ENCODE data around the gene KCNA3.

KCNA3 gene

DNA sequence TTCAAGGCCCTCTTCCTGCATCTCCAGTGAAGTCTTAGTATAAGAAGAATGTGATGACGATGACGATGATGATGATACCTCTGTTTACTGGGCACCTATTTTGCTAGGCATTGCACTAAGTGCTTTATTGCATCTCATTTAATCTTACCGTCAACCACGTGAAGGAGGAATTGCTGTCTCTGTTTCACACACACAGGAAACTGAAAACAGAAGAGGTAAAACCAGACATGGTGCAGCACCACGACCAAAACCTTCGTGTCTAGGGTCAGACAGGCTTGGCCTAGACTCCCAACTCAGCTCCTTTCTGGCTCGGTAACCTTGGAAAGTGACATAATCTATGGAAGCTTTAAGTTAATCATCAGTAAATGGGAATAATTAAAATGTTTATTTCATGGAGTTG lies 47.9 kb downstream of the KCNA3 start:
- no peak for DNase-seq (ENCODE audit: extremely low read depth, insufficient read length)
- TF ChIP-seq, protein P1, sequence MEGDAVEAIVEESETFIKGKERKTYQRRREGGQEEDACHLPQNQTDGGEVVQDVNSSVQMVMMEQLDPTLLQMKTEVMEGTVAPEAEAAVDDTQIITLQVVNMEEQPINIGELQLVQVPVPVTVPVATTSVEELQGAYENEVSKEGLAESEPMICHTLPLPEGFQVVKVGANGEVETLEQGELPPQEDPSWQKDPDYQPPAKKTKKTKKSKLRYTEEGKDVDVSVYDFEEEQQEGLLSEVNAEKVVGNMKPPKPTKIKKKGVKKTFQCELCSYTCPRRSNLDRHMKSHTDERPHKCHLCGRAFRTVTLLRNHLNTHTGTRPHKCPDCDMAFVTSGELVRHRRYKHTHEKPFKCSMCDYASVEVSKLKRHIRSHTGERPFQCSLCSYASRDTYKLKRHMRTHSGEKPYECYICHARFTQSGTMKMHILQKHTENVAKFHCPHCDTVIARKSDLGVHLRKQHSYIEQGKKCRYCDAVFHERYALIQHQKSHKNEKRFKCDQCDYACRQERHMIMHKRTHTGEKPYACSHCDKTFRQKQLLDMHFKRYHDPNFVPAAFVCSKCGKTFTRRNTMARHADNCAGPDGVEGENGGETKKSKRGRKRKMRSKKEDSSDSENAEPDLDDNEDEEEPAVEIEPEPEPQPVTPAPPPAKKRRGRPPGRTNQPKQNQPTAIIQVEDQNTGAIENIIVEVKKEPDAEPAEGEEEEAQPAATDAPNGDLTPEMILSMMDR (IDR thresholded peaks at IDR 0.05; ENCODE audit: insufficient read depth, low read length, poor library complexity, severe bottlenecking), result no peak
- H3K4me3 ChIP-seq (replicated peaks; ENCODE audit: low read depth, low read length), result no peak overlapping the region
- H3K27me3 ChIP-seq (replicated peaks; ENCODE audit: control insufficient read depth, insufficient read depth, low read length), result no peaks in the 10 kb centered on the region
- no peaks in the 10 kb centered on the region for H3K36me3 ChIP-seq (ENCODE audit: control insufficient read depth, insufficient read depth, low read length)
